ENCODE results near the gene ASMT. TPM values are rescaled to one million over a fixed set of nuclear protein-coding genes. Genes with fewer than 3 reads are reported as not detected.

Gene ASMT
- total RNA-seq, 2 experiments from 2014 or later: 0.41 TPM; not detected in 1

GRCh38 chrX:1601051-1601767 lies 13.7 kb upstream of the ASMT start:
- Mint-ChIP-seq H3K36me3 (ENCODE audit: low read depth) (peaks cover 59% of the 10 kb centered on the region), H3K4me3 (no peak overlapping the region), H3K4me1 (ENCODE audit: low read depth) (no peaks in the 10 kb centered on the region), H3K27ac (no peak overlapping the region), H3K27me3 (no peaks in the 10 kb centered on the region), H3K9me3 (no peaks in the 10 kb centered on the region)
- no peak for ATAC-seq
- TF ChIP-seq, protein P1, sequence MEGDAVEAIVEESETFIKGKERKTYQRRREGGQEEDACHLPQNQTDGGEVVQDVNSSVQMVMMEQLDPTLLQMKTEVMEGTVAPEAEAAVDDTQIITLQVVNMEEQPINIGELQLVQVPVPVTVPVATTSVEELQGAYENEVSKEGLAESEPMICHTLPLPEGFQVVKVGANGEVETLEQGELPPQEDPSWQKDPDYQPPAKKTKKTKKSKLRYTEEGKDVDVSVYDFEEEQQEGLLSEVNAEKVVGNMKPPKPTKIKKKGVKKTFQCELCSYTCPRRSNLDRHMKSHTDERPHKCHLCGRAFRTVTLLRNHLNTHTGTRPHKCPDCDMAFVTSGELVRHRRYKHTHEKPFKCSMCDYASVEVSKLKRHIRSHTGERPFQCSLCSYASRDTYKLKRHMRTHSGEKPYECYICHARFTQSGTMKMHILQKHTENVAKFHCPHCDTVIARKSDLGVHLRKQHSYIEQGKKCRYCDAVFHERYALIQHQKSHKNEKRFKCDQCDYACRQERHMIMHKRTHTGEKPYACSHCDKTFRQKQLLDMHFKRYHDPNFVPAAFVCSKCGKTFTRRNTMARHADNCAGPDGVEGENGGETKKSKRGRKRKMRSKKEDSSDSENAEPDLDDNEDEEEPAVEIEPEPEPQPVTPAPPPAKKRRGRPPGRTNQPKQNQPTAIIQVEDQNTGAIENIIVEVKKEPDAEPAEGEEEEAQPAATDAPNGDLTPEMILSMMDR (IDR thresholded peaks at IDR 0.05): no peak
- intact Hi-C loops (cut with micrococcal nuclease): no loop called here
- POLR2A ChIA-PET: no interaction called here
- DNase-seq: no peak
- CTCF ChIA-PET: no interaction called here

- no peak overlapping the region for H3K4me3 Mint-ChIP-seq
- H3K36me3 Mint-ChIP-seq (ENCODE audit: low read depth): peaks cover 57% of the 10 kb centered on the region
- no peaks in the 10 kb centered on the region for H3K27me3 Mint-ChIP-seq
- intact Hi-C loops (cut with micrococcal nuclease): no loop called here
- ChIA-PET POLR2A (no interaction called here), CTCF (no interaction called here)
- H3K9me3 Mint-ChIP-seq: no peaks in the 10 kb centered on the region
- DNase-seq (no peak), ATAC-seq (no peak)
- no peak overlapping the region for H3K27ac Mint-ChIP-seq
- TF ChIP-seq, protein P1 (IDR thresholded peaks at IDR 0.05): no peak
- H3K4me1 Mint-ChIP-seq (ENCODE audit: low read depth): no peaks in the 10 kb centered on the region
These were observed 13.1 kb upstream of the ASMT start for GRCh38 chrX:1601768-1602085.

GRCh38 chrX:1602299-1602698 lies 12.6 kb upstream of the ASMT start:
- ATAC-seq (no peak), DNase-seq (no peak)
- no peaks in the 10 kb centered on the region for H3K27me3 Mint-ChIP-seq
- H3K27ac Mint-ChIP-seq: no peak overlapping the region
- CTCF ChIA-PET: no interaction called here
- no peaks in the 10 kb centered on the region for H3K4me1 Mint-ChIP-seq (ENCODE audit: low read depth)
- POLR2A ChIA-PET: no interaction called here
- intact Hi-C loops (cut with micrococcal nuclease): no loop called here
- H3K9me3 Mint-ChIP-seq: no peaks in the 10 kb centered on the region
- peaks cover 52% of the 10 kb centered on the region for H3K36me3 Mint-ChIP-seq (ENCODE audit: low read depth)
- TF ChIP-seq, protein P1 (IDR thresholded peaks at IDR 0.05): no peak
- no peak overlapping the region for H3K4me3 Mint-ChIP-seq

DNA sequence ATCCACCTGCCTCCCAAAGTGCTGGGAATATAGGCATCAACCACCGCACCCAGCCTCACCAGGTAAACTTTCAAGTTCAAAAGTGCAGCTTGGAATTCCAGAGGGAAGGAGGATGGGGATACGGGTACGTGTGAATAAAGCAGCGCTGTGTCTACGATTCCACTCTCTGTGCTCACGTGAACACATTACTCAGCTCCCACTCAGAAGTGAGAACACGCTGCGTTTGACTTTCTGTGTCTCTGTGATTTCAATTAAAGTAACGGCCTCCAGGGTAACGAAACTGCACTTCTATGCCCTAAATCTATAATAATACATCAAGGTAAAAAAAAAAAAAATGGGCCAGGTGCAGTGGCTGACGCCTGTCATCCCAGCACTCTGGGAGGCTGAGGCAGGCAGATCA lies 8.4 kb upstream of the ASMT start:
- Mint-ChIP-seq H3K4me3 (no peak overlapping the region), H3K27me3 (no peaks in the 10 kb centered on the region), H3K27ac (no peak overlapping the region), H3K9me3 (no peaks in the 10 kb centered on the region), H3K4me1 (ENCODE audit: low read depth) (no peaks in the 10 kb centered on the region), H3K36me3 (ENCODE audit: low read depth) (peaks cover 26% of the 10 kb centered on the region)
- intact Hi-C loops (cut with micrococcal nuclease): no loop called here
- ChIA-PET CTCF (no interaction called here), POLR2A (no interaction called here)
- DNase-seq (no peak), ATAC-seq (no peak)
- TF ChIP-seq, protein P1 (IDR thresholded peaks at IDR 0.05): no peak

GRCh38 chrX:1609311-1609710 lies 5.5 kb upstream of the ASMT start:
- TF ChIP-seq, protein P1 (IDR thresholded peaks at IDR 0.05): no peak
- peaks cover 3% of the 10 kb centered on the region for H3K36me3 Mint-ChIP-seq (ENCODE audit: low read depth)
- no peaks in the 10 kb centered on the region for H3K27me3 Mint-ChIP-seq
- no peak overlapping the region for H3K27ac Mint-ChIP-seq
- intact Hi-C loops (cut with micrococcal nuclease): no loop called here
- CTCF ChIA-PET: no interaction called here
- H3K9me3 Mint-ChIP-seq: no peaks in the 10 kb centered on the region
- no peak for DNase-seq
- no peak for ATAC-seq
- POLR2A ChIA-PET: no interaction called here
- H3K4me3 Mint-ChIP-seq: no peak overlapping the region
- no peaks in the 10 kb centered on the region for H3K4me1 Mint-ChIP-seq (ENCODE audit: low read depth)
